WTC11 (cell line): Measurements from ENCODE around the gene CD4. TPM values are rescaled to one million over a fixed set of nuclear protein-coding genes. Genes with fewer than 3 reads are reported as not detected.

Experiments used
- ATAC-seq: fragments of 200-7000 bp; cut with Tn5 transposase; 2 replicates; pipeline ENCODE4 v1.10.0; 2021; ENCODE audit warnings: mild to moderate bottlenecking, moderate library complexity
- CTCF ChIA-PET: fragments of 300-600 bp; sonication (Branson Sonifier 250); formaldehyde crosslinking; loops from one replicate; lab custom pipeline; 2021; ENCODE audit warnings: antibody characterized with exemption; lab: Charles Lee
- POLR2A ChIA-PET: fragments of 350-600 bp; sonication (Branson Sonifier 250); formaldehyde crosslinking; loops from one replicate; lab custom pipeline; 2021; ENCODE audit warnings: antibody characterized with exemption; lab: Charles Lee
- DNase-seq: peaks from one replicate; pipeline ENCODE4 v3.0.0; 2021; ENCODE audit warnings: low spot score
- H3K27ac Mint-ChIP-seq: 2 replicates; pipeline ENCODE4 v1.8.0; 2021; ENCODE audit warnings: mixed read lengths
- H3K27me3 Mint-ChIP-seq: 2 replicates; pipeline ENCODE4 v1.8.0; 2021; ENCODE audit warnings: low read depth, mild to moderate bottlenecking, moderate library complexity, mixed read lengths
- H3K36me3 Mint-ChIP-seq: 2 replicates; pipeline ENCODE4 v1.8.0; 2021; ENCODE audit warnings: mixed read lengths
- H3K4me1 Mint-ChIP-seq: 2 replicates; pipeline ENCODE4 v1.8.0; 2022; ENCODE audit warnings: mixed read lengths
- H3K4me3 Mint-ChIP-seq: 2 replicates; pipeline ENCODE4 v1.8.0; 2021; ENCODE audit warnings: mild to moderate bottlenecking, moderate library complexity, mixed read lengths
- H3K9me3 Mint-ChIP-seq: 2 replicates; pipeline ENCODE4 v1.8.0; 2021; ENCODE audit warnings: mixed read lengths
- ATF2 ChIP-seq: sonication (generic); formaldehyde crosslinking; IDR thresholded peaks from 2 replicates; pipeline ENCODE4 v1.8.1; 2022; ENCODE audit warnings: low read depth, missing genetic modification reagents, borderline replicate concordance
- ATF3 ChIP-seq: sonication (generic); formaldehyde crosslinking; conservative IDR thresholded peaks from 2 replicates; pipeline ENCODE4 v1.8.1; 2022; ENCODE audit warnings: mild to moderate bottlenecking, missing genetic modification reagents
- CBFB ChIP-seq: sonication (generic); formaldehyde crosslinking; IDR thresholded peaks from 2 replicates; pipeline ENCODE4 v1.8.1; 2022; ENCODE audit warnings: mild to moderate bottlenecking, low read depth, missing genetic modification reagents
- CDX4 ChIP-seq: fragments of 250-450 bp; sonication (Bioruptor Pico); IDR thresholded peaks from 2 replicates; pipeline ENCODE4 v1.9.0; 2021; ENCODE audit warnings: moderate library complexity, mild to moderate bottlenecking, inconsistent platforms, borderline replicate concordance
- CREB1 ChIP-seq: sonication (generic); formaldehyde crosslinking; IDR thresholded peaks from 2 replicates; pipeline ENCODE4 v1.8.0; 2023; ENCODE audit warnings: mild to moderate bottlenecking, missing genetic modification reagents
- CTCF ChIP-seq: fragments of 200-600 bp; IDR thresholded peaks from 2 replicates; pipeline ENCODE4 v1.8.0; 2022; ENCODE audit warnings: antibody characterized with exemption
- ETV6 ChIP-seq: sonication (generic); formaldehyde crosslinking; IDR thresholded peaks from 2 replicates; pipeline ENCODE4 v1.8.1; 2022; ENCODE audit warnings: mild to moderate bottlenecking, missing genetic modification reagents
- FOXK1 ChIP-seq: sonication (generic); formaldehyde crosslinking; IDR thresholded peaks from 2 replicates; pipeline ENCODE4 v1.8.0; 2022; ENCODE audit warnings: mild to moderate bottlenecking, moderate library complexity, missing genetic modification reagents
- FOXP4 ChIP-seq: sonication (generic); formaldehyde crosslinking; IDR thresholded peaks from 2 replicates; pipeline ENCODE4 v1.8.0; 2022; ENCODE audit warnings: mild to moderate bottlenecking, missing genetic modification reagents
- IRF1 ChIP-seq: sonication (generic); formaldehyde crosslinking; IDR thresholded peaks from 2 replicates; pipeline ENCODE4 v1.8.0; 2023; ENCODE audit warnings: missing genetic modification reagents
- KAT7 ChIP-seq: sonication (generic); formaldehyde crosslinking; IDR thresholded peaks from 2 replicates; pipeline ENCODE4 v1.8.1; 2023; ENCODE audit warnings: missing genetic modification reagents, mild to moderate bottlenecking, borderline replicate concordance
- MLX ChIP-seq: sonication (generic); formaldehyde crosslinking; IDR thresholded peaks from 2 replicates; pipeline ENCODE4 v1.8.1; 2023; ENCODE audit warnings: mild to moderate bottlenecking, missing genetic modification reagents, moderate library complexity
- MXD4 ChIP-seq: fragments of 250-450 bp; sonication (Bioruptor Pico); IDR thresholded peaks from 2 replicates; pipeline ENCODE4 v1.8.0; 2021; ENCODE audit warnings: mild to moderate bottlenecking, moderate library complexity, borderline replicate concordance
- MYBL2 ChIP-seq: sonication (generic); formaldehyde crosslinking; IDR thresholded peaks from 2 replicates; pipeline ENCODE4 v1.8.1; 2023; ENCODE audit warnings: mild to moderate bottlenecking, moderate library complexity, missing genetic modification reagents
- PRRX2 ChIP-seq: fragments of 250-450 bp; sonication (Bioruptor Pico); IDR thresholded peaks from 2 replicates; pipeline ENCODE4 v1.8.0; 2021; ENCODE audit warnings: mild to moderate bottlenecking
- SMAD3 ChIP-seq: sonication (generic); formaldehyde crosslinking; IDR thresholded peaks from 2 replicates; pipeline ENCODE4 v1.8.0; 2022; ENCODE audit warnings: missing genetic modification reagents, mild to moderate bottlenecking, borderline replicate concordance
- TEAD1 ChIP-seq: sonication (generic); formaldehyde crosslinking; IDR thresholded peaks from 2 replicates; pipeline ENCODE4 v1.8.0; 2022; ENCODE audit warnings: mild to moderate bottlenecking, missing genetic modification reagents
- ZBTB21 ChIP-seq: sonication (generic); formaldehyde crosslinking; IDR thresholded peaks from 2 replicates; pipeline ENCODE4 v1.8.1; 2023; ENCODE audit warnings: mild to moderate bottlenecking, missing genetic modification reagents, borderline replicate concordance
- ZNF138 ChIP-seq: sonication (generic); formaldehyde crosslinking; conservative IDR thresholded peaks from 2 replicates; pipeline ENCODE4 v1.8.1; 2022; ENCODE audit warnings: mild to moderate bottlenecking, moderate library complexity, missing genetic modification reagents
- ZNF317 ChIP-seq: sonication (generic); formaldehyde crosslinking; IDR thresholded peaks from 2 replicates; pipeline ENCODE4 v1.8.1; 2023; ENCODE audit warnings: low read depth, mild to moderate bottlenecking, moderate library complexity, missing genetic modification reagents, borderline replicate concordance
- ZNF416 ChIP-seq: fragments of 250-450 bp; sonication (Bioruptor Pico); IDR thresholded peaks from 2 replicates; pipeline ENCODE4 v1.9.0; 2021; ENCODE audit warnings: mild to moderate bottlenecking, inconsistent platforms
- total RNA-seq: library from RNA; stranded (reverse); gene quantifications from 3 replicates; pipeline ENCODE4 v1.2.3, GENCODE V29; 2021

CD4 gene
- total RNA-seq, 1 experiment from 2014 or later, result 2.5 TPM

- H3K4me3 Mint-ChIP-seq, result peak overlapping the region; percentile 72
- TF ChIP-seq ZNF138 (CRISPR knock-in tag), result no peak
- TF ChIP-seq ETV6 (CRISPR knock-in tag), result no peak
- TF ChIP-seq CBFB (CRISPR knock-in tag), result no peak
- no peak for TF ChIP-seq CREB1 (CRISPR knock-in tag)
- TF ChIP-seq ATF3 (CRISPR knock-in tag), result no peak
- no peak for TF ChIP-seq ZBTB21 (CRISPR knock-in tag)
- TF ChIP-seq MXD4 (CRISPR knock-in tag), result no peak
- no peak for TF ChIP-seq IRF1 (CRISPR knock-in tag)
- no peak for TF ChIP-seq MYBL2
- TF ChIP-seq MLX (CRISPR knock-in tag), result no peak
- TF ChIP-seq TEAD1 (CRISPR knock-in tag), result no peak
- TF ChIP-seq FOXP4 (CRISPR knock-in tag), result no peak
- TF ChIP-seq, all 79 proteins: peak for 0
- peak overlapping the region; percentile 76 for H3K27ac Mint-ChIP-seq
- peaks cover 8% of the 10 kb centered on the region for H3K36me3 Mint-ChIP-seq
- CTCF ChIA-PET, result interaction anchor here (1.0 to 10.5 kb wide), 10 partner anchors 10 to 181 kb away, joined by 3 to 234 read pairs (median 14); partner anchors contain the start of genes GPR162, MLF2, P3H3 and SPSB2
- peaks cover 7% of the 10 kb centered on the region for H3K27me3 Mint-ChIP-seq
- ATAC-seq (no peak), DNase-seq (no peak)
- no peaks in the 10 kb centered on the region for H3K9me3 Mint-ChIP-seq
- POLR2A ChIA-PET, result interaction anchor here (0.9 to 5.4 kb wide), 8 partner anchors 11 to 181 kb away, joined by 3 to 84 read pairs (median 8); partner anchors contain the start of genes GPR162, MLF2 and ZNF384
- peaks cover 61% of the 10 kb centered on the region for H3K4me1 Mint-ChIP-seq
Measured at GRCh38 chr12:6765048-6765633, 24.2 kb upstream of the CD4 start.

- Mint-ChIP-seq H3K36me3 (peaks cover 8% of the 10 kb centered on the region), H3K9me3 (no peaks in the 10 kb centered on the region), H3K27ac (peak within 1 kb of the TSS; percentile 80), H3K4me1 (peaks cover 66% of the 10 kb centered on the region), H3K4me3 (peak within 1 kb of the TSS; percentile 98), H3K27me3 (peaks cover 7% of the 10 kb centered on the region)
- ChIA-PET POLR2A (interaction anchor here (0.6 to 5.4 kb wide), 25 partner anchors 8 to 273 kb away, joined by 3 to 84 read pairs (median 5); partner anchors contain the start of genes COPS7A, GPR162, MLF2 and MRPL51), CTCF (interaction anchor here (0.6 to 10.5 kb wide), 31 partner anchors 9 to 180 kb away, joined by 3 to 234 read pairs (median 5); partner anchors contain the start of genes CDCA3, COPS7A, GNB3 and GPR162)
- ATAC-seq (peak; percentile 23), DNase-seq (peak; percentile 86)
- no peak for TF ChIP-seq ATF2
- TF ChIP-seq ZNF317 (CRISPR knock-in tag), result no peak
- peak; percentile 64; the same call in 1 of the 2 replicates for TF ChIP-seq TEAD1 (CRISPR knock-in tag)
- peak; percentile 47; the same call in 1 of the 2 replicates for TF ChIP-seq FOXK1 (CRISPR knock-in tag)
- TF ChIP-seq FOXP4 (CRISPR knock-in tag), result peak; percentile 70
- TF ChIP-seq ZBTB21 (CRISPR knock-in tag), result no peak
- TF ChIP-seq SMAD3, result 0 out of 2 replicates have a peak, but pooled peaks have one; percentile 24
- no peak for TF ChIP-seq CREB1 (CRISPR knock-in tag)
- 0 out of 2 replicates have a peak, but pooled peaks have one; percentile 14 for TF ChIP-seq ZNF416 (CRISPR knock-in tag)
- TF ChIP-seq CDX4 (CRISPR knock-in tag), result no peak
- no peak for TF ChIP-seq KAT7 (CRISPR knock-in tag)
- TF ChIP-seq CTCF, result no peak
- no peak for TF ChIP-seq PRRX2
Measured at GRCh38 chr12:6765634-6766581, 23.4 kb upstream of the CD4 start, which contains the start of gene PTMS. Gene PTMS, plus strand, starts transcription at chr12:6766363. Its CDS starts 343 bp downstream, at chr12:6766706.
